Muscle of back (tissue), 13 donors: Measurements from ENCODE around the gene HCRTR2. TPM values are rescaled to one million over a fixed set of nuclear protein-coding genes. Genes with fewer than 3 reads are reported as not detected.
A peak's percentile ranks its signal among the peaks of the same experiment; 100 is the strongest.
"Not testable (repeated sequence)": the region's sequence is repeated elsewhere in the genome, so short reads cannot be mapped to it uniquely, and the experiment has no call there.

Source experiments
- DNase-seq, 3 donors: peaks; one replicate each; pipeline versions ENCODE4 v3.0.0 to v3.0.0-alpha.2; 2013
- long read RNA-seq, 9 donors: transcript quantifications; one replicate each; lab custom pipeline, GENCODE V29; 2026
- polyA plus RNA-seq, 10 donors: library from polyadenylated mRNA; unstranded; fragments of 120-200 nt; gene quantifications; one replicate each; pipeline ENCODE4 v1.2.1, GENCODE V29; 2013; ENCODE audit not compliant: insufficient read length in 10 of 10

The HCRTR2 gene
- polyA plus RNA-seq = under 1 TPM in 1 of 10 donors, not detected in 9; 0.11 TPM
- long read RNA-seq, donor 1 = 0 reads
- long read RNA-seq, donor 2 = 0 reads
- long read RNA-seq, donor 3 = 0 reads
- long read RNA-seq, donor 4 = 0 reads
- long read RNA-seq, donor 5 = 0 reads
- long read RNA-seq, donor 6 = 0 reads
- long read RNA-seq, donor 7 = 0 reads
- long read RNA-seq, donor 8 = 0 reads
- long read RNA-seq, donor 9 = 0 reads

GRCh38 chr6:55174211-55175026 lies at the start of gene HCRTR2:
TSS of gene HCRTR2 (plus strand) at chr6:55174515. CDS start at chr6:55174588, 73 bp downstream.
- peak in 1 of 3 donors; percentile 4 for DNase-seq

GRCh38 chr6:55130806-55131324 lies 43.5 kb upstream of the HCRTR2 start:
- no peak for DNase-seq

- no peak for DNase-seq
Observed at GRCh38 chr6:55131616-55132015, 42.7 kb upstream of the HCRTR2 start.

- DNase-seq = peak in 1 of 3 donors; percentile 22
Observed at GRCh38 chr6:55136916-55137315, 37.4 kb upstream of the HCRTR2 start.

DNA sequence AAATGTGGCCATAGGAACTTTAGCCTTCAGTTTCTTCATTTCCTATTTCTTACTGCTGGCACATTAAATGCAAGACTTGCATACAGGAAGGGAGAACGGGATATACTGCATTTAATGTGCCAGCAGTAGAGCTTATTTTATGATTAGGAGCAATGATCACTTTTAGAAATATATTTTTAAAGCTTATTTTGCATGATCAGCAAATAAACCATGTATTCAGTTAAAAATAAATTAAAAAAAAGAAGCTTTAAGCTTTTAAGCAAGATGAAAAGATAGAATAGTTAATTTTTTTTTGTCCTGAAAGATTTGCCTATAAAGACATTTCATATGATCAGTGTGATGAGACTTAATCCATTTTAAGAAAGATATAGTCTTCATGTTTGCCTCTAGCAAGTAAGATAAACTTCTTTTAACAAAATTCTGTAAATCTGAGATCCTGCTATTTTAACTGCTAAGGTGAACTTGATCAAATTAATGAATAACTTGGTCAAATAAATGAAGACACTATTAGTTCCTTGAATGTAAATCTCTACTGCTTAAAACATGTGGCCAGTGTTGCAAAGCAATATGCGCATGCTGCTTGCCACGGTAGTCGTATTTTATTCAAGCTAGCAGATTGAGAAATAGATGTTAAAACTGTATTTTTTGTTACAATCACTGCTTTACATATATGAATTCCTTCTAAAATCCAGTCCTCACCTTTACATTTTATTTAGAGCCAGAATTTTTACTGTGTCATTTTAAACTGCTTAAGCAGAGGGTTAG lies 36.2 kb upstream of the HCRTR2 start:
- DNase-seq = no peak

DNA sequence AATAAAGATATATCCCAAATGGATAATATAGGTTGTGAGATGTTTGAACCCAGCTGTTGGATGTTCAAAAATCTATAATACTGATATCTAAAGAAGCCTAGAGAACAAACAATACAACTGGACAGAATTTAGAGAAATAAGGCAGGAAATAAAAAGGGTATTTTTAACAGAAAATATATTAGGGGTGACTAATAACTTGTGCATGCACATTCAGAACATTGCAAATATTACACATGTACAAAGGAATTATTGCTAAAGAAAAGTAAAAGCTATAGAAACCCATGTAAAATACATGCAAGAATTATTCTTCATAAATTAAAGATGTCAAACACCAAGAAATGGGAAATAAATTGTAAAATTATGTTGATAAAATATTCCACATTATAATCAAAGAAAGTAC lies 32.7 kb upstream of the HCRTR2 start:
- no peak for DNase-seq

DNA sequence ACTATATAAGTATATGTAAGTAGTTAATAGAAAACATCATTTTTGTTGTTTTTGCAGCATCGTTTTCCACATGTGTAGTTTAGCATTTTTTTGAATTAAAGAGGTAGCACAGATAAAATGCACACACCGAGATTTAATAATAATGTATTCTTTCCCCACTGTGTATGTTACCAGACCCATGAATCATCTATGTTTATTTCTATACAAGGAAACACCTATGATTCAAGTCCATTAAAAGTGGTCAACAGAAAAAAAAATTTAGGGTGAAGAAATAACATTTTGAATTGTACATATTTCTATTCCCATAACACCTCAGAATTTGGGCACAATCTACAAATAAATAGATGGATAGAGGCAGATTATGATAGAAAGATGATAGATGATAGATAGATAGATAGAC lies 31.7 kb upstream of the HCRTR2 start:
- DNase-seq = no peak

DNA sequence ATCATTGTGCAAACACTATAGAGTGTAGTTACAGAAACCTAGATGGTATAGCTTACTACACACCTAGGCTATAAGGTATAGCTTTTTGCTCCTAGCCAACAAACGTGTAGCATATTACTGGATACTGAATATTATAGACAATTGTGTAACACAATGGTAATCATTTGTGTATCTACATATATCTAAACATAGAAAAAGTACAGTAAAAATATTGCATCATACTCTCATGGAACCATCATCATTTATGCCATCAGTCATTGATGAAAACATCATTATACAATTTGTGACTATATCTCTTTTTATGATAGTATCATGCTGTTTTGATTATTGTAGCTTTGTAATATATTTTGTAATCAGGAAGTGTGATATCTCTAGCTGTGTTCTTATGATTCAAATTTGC lies 21.0 kb upstream of the HCRTR2 start:
- no peak for DNase-seq

DNA sequence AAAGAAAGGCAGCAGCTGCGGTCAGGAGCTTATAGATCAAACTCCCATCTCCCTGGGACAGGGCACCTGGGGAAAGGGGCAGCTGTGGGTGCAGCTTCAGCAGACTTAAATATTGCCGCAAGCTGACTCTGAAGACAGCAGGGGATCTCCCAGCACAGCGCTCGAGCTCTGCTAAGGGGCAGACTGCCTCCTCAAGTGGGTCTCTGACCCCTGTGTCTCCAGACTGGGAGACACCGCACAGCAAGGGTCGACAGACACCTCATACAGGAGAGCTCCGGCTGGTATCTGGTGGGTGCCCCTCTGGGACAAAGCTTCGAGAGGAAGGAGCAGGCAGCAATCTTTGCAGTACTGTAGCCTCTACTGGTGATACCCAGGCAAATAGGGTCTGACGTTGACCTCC lies 15.5 kb upstream of the HCRTR2 start:
- not testable (repeated sequence) for DNase-seq

GRCh38 chr6:55167860-55168259 lies 6.5 kb upstream of the HCRTR2 start:
- DNase-seq = no peak

GRCh38 chr6:55175078-55176049 lies 1.0 kb downstream of the HCRTR2 start:
- no peak for DNase-seq

GRCh38 chr6:55176958-55177357 lies 2.6 kb downstream of the HCRTR2 start:
- DNase-seq = peak in 2 of 3 donors; percentile 4 to 35

- DNase-seq = no peak
Observed at GRCh38 chr6:55180258-55180657, 5.9 kb downstream of the HCRTR2 start.

GRCh38 chr6:55182016-55182650 lies 7.8 kb downstream of the HCRTR2 start:
- DNase-seq = peak in 1 of 3 donors; percentile 2

- no peak for DNase-seq
Observed at GRCh38 chr6:55184782-55185530, 10.6 kb downstream of the HCRTR2 start.

GRCh38 chr6:55198715-55199114 lies 24.4 kb downstream of the HCRTR2 start:
- DNase-seq = no peak

DNA sequence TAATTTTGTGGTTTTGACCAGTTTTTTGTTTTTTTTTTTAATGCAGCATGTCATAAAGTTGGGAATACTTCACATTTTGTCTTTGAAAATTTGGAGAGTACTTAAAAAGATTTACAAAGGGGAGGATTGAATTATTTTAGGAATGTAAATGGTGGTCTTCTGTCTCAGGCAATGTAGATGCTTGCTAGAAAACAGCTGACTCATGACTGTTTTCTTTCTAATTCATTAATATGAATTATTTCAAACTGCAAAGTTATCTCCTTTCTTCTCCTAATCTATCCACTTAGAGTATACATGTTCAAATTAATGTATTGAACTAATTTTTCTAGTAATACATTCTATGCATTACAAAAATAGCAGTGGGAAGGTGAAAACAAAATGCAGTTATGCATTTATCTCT lies 24.9 kb downstream of the HCRTR2 start:
- DNase-seq = no peak

- no peak for DNase-seq
Observed at GRCh38 chr6:55208478-55209458, 34.5 kb downstream of the HCRTR2 start.

DNA sequence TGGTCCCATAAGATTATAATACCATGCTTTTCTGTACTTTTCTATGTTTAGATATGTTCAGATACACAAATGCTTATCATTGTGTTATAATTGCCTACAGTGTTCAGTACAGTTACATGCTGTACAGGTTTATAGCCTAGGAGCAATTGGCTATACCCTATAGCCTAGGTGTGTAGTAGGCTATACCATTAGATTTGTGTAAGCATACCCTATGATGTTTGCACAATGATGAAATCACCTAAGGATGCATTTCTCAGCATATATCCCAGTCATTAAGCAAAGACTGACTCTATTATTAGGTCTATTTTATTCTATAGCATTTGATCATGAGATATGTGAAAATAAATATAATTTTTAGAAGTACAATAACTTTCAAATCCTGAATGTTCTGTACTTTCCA lies 36.6 kb downstream of the HCRTR2 start:
- no peak for DNase-seq
